BLaER1 (cell line): ENCODE results near the gene MET.

Experiments used
- H3K27ac ChIP-seq: shearing (Covaris generic); formaldehyde crosslinking; 2 replicates; pipeline ENCODE4 v1.8.1; 2022
- H3K27me3 ChIP-seq: shearing (Covaris generic); formaldehyde crosslinking; 2 replicates; pipeline ENCODE4 v1.8.1; 2022
- H3K36me3 ChIP-seq: shearing (Covaris generic); formaldehyde crosslinking; 2 replicates; pipeline ENCODE4 v1.8.1; 2022
- H3K4me1 ChIP-seq: shearing (Covaris generic); formaldehyde crosslinking; 2 replicates; pipeline ENCODE4 v1.8.1; 2022
- H3K4me2 ChIP-seq: shearing (Covaris generic); formaldehyde crosslinking; 2 replicates; pipeline ENCODE4 v1.8.1; 2022
- H3K4me3 ChIP-seq: shearing (Covaris generic); formaldehyde crosslinking; 2 replicates; pipeline ENCODE4 v1.8.1; 2022
- H3K9ac ChIP-seq: shearing (Covaris generic); formaldehyde crosslinking; 2 replicates; pipeline ENCODE4 v1.8.1; 2022
- H3K9me3 ChIP-seq: shearing (Covaris generic); formaldehyde crosslinking; 2 replicates; pipeline ENCODE4 v1.8.1; 2022
- H4K20me1 ChIP-seq: shearing (Covaris generic); formaldehyde crosslinking; 2 replicates; pipeline ENCODE4 v1.8.1; 2022
- Cebpa-rat ChIP-seq: shearing (Covaris generic); IDR thresholded peaks from 2 replicates; pipeline ENCODE4 v1.8.1; 2022

Gene MET

DNA sequence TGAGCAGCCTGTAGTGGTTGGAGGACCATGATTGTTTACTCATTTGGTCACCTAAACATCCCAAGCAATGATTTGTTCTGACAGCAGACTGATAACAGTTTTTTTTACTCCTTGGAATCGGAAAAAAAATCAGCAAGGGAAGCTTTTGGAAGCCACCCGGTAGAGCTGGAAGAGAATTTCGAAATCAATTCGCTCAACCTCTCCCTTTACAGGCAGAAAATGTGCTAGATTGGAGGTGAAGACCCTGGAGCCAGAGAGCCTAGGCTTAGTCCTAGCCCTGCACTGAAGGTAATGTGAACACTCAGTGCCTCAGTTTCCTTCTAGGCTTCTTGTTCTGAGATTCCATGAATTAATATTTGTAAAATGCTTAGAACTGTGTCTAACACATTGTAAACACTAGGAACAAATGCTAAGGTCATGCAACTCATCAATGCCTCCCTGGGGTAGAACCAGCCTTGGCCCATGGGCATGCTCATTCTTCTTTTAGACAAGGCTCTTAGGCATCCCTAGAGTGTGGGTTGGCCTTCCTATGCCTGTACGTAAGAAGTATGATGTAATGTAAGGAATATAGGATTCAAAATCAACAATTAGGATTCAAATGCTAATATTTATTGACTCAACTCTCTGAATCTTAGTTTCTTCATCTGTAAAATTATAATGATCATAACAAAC is 52.7 kb downstream of the MET start:
- 0 out of 2 replicates have a peak, but pooled peaks cover 4% of the 10 kb centered on the region for H3K4me1 ChIP-seq
- H3K9ac ChIP-seq = no peak overlapping the region
- H3K27me3 ChIP-seq = no peaks in the 10 kb centered on the region
- no peak overlapping the region for H3K27ac ChIP-seq
- no peaks in the 10 kb centered on the region for H3K36me3 ChIP-seq
- H3K4me3 ChIP-seq = no peak overlapping the region
- no peaks in the 10 kb centered on the region for H4K20me1 ChIP-seq
- no peak overlapping the region for H3K4me2 ChIP-seq
- no peak for TF ChIP-seq Cebpa-rat
- no peaks in the 10 kb centered on the region for H3K9me3 ChIP-seq

DNA sequence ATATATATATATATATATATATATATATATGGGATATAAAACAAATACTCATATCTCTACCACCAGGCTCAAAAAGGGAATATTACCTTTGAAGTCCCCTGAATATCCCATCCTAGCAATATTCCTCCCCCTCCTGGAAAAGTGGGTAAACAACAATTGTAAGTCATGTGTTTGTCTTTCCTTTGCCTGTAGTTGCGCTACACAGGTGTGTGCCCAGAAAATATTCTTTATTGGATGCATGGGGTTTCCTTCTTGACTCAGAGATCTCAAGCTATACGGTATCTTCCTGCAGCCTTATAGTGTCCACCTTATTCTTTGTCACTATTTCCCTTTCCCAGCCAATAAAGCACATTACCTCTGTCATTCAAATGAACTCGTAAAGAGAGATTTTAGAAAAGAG is 54.2 kb downstream of the MET start:
- Histone ChIP-seq H3K9ac (no peak overlapping the region), H3K9me3 (no peaks in the 10 kb centered on the region)
- TF ChIP-seq Cebpa-rat = no peak

DNA sequence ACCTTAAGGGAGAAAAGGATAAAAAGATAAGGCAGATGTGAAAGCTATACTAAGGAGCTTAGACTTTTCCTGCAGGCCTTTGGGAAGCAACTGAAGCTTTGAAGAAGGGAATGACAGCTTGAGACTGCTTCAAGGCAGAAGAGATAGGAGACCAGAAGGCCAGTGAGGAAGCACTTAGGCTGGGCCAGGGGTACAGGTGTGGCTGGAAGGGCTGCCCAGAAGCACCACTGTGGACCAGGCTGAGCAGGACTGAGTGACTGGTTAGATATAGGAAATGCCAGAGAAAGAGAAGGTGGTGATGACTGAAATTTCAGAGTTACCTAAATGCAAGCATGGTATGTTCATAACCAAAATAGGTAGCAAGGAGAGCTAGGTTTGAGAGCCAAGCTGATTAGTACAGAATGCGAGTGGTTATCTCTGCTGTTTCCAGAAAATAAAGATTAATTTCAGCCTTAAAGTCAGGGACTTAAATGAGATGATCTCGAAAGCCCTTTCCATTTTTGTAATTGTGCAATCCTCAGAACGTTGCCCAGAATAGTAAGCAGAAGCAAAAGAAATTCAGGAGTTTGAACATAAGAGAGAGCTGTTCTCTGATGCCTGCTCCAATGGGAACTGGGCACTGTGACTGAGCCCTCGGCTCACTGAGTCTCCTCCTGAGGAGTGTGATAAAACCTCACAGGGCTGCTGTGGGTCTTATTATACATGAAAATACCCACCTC is 54.9 kb downstream of the MET start:
- Histone ChIP-seq H4K20me1 (no peaks in the 10 kb centered on the region), H3K4me3 (no peak overlapping the region), H3K4me2 (peak overlapping the region; percentile 21; the same call in 1 of the 2 replicates)

More for the DNA sequence above, 54.2 kb downstream of the MET start:
- Histone ChIP-seq H3K27me3 (no peaks in the 10 kb centered on the region), H3K4me1 (0 out of 2 replicates have a peak, but pooled peaks cover 4% of the 10 kb centered on the region), H4K20me1 (no peaks in the 10 kb centered on the region), H3K4me3 (no peak overlapping the region), H3K36me3 (no peaks in the 10 kb centered on the region), H3K27ac (no peak overlapping the region), H3K4me2 (no peak overlapping the region)

DNA sequence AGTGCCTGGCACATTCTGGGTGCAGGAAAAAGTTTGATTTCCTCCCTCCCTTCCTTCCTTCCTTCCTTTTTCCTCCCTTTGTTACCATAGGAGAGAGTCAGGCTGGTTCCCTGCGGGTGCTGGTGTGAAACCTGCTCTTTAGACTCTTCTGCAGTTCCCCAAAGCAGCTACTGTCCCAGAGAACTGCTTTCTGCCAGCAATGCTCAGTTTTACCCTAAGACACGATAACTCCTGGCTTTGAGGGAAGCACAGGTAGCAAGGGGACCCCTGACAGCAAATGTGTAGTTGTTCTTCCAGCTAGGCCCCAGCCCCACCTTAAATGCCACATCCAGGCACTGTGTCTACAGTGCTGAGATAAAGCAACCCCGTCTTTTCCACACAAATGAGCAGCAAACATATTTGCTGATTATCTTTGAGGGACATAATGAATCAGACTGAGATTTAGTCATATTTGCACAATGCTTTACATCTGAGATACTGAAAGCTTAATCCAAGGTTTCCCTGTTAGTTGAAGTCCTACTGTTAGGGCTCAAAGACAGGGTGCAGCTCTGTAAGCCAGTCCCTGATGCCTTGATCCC is 55.5 kb downstream of the MET start:
- H3K9ac ChIP-seq = no peak overlapping the region; the same call in 1 of the 2 replicates
- H3K27me3 ChIP-seq = no peaks in the 10 kb centered on the region
- no peaks in the 10 kb centered on the region for H3K36me3 ChIP-seq
- peak overlapping the region; percentile 21; the same call in 1 of the 2 replicates for H3K4me2 ChIP-seq
- H3K4me3 ChIP-seq = no peak overlapping the region
- no peak for TF ChIP-seq Cebpa-rat
- no peaks in the 10 kb centered on the region for H4K20me1 ChIP-seq
- 0 out of 2 replicates have a peak, but pooled peaks cover 4% of the 10 kb centered on the region for H3K4me1 ChIP-seq
- H3K9me3 ChIP-seq = no peaks in the 10 kb centered on the region
- H3K27ac ChIP-seq = no peak overlapping the region

More for the DNA sequence above, 54.9 kb downstream of the MET start:
- no peak for TF ChIP-seq Cebpa-rat
- no peaks in the 10 kb centered on the region for H3K36me3 ChIP-seq
- no peak overlapping the region; the same call in 1 of the 2 replicates for H3K9ac ChIP-seq
- 0 out of 2 replicates have a peak, but pooled peaks cover 4% of the 10 kb centered on the region for H3K4me1 ChIP-seq
- H3K9me3 ChIP-seq = no peaks in the 10 kb centered on the region
- no peaks in the 10 kb centered on the region for H3K27me3 ChIP-seq
- H3K27ac ChIP-seq = no peak overlapping the region

DNA sequence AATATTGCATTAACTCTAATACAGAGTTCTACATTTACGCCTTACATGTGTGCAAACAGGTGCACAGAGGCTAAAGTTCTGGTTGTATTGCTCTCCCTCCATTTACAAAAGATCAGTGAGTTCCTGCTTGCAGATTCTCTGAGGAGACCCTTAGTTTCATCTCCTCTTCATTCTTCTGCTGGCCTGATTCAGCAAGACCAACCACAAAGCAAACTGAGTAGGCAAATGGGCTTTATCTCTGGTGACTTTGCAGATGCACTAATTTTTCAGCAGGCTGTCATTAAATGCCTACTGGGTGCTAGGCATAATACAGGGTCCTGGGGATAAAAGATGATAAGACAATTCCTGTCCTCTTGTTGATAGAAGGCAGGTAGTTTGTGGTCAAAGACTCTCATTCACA is 56.4 kb downstream of the MET start:
- Histone ChIP-seq H3K27me3 (no peaks in the 10 kb centered on the region), H3K4me1 (0 out of 2 replicates have a peak, but pooled peaks cover 4% of the 10 kb centered on the region), H3K4me2 (no peak overlapping the region), H3K9me3 (no peaks in the 10 kb centered on the region), H3K9ac (no peak overlapping the region), H3K4me3 (no peak overlapping the region), H3K36me3 (no peaks in the 10 kb centered on the region), H3K27ac (no peak overlapping the region), H4K20me1 (no peaks in the 10 kb centered on the region)
- no peak for TF ChIP-seq Cebpa-rat

DNA sequence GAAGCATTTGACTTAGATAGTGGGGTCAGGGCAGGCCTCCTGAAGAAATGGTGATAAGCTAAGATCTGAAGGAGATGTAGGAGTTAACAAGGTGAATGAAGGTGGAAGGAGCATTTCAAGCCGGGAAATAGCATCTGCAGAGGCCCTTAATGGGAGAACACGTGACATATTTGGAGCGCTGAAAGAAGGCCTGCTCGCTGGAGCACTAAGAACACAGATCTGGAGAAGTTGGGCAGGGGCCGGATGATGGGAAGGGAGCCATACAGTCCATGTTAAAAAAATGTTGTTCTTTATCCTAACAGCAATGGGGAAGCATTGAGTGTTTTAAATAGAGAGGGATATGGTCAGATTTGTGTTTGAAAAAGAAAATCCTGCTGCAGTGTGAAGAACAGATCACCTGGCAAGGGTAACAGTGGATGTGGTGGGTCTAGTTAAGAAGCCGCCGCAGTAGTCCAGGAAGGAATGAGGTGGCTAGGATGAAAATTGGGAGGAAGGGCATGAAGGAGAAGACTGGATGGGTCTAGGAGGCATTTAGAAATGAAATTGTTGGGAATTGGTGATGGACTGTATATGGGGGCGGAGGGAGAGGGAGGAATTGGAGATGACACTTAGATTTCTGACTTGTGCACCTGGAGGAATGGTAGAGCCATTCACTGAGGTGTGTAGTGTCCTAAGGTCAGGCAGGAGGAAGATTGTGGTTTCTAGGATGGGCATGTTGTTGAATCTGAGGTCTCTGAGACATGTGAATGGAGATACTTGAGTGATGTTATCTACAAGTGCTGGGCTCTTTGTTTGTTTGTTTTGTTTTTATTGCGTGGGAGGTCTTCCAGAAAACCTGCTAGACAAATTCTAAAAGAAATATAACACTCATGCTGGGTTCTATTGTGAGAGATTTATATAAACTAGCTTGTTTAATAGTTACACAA is 58.4 kb downstream of the MET start:
- Histone ChIP-seq H3K4me2 (no peak overlapping the region), H3K27me3 (no peaks in the 10 kb centered on the region), H3K36me3 (no peaks in the 10 kb centered on the region), H3K27ac (no peak overlapping the region), H3K4me1 (peaks cover 19% of the 10 kb centered on the region), H4K20me1 (no peaks in the 10 kb centered on the region), H3K9me3 (no peaks in the 10 kb centered on the region), H3K4me3 (no peak overlapping the region), H3K9ac (no peak overlapping the region)
- no peak for TF ChIP-seq Cebpa-rat

DNA sequence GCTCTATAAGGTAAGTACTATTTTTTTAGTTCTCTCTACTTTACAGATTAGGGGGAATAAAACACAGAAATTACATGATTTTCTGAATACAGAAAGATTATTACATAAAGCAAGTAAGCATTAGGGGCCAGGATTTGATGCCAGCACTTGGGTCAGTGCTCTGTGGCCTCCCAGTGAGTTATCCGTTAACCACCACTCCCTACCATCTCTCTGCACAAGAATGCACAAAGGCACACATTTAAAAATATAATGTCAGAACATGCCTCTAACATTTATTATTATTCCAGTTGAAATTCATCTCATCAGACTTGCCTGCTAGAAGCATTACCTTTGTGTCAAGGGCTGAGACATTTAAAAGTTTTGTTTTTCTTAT is 59.0 kb downstream of the MET start:
- Histone ChIP-seq H3K9ac (no peak overlapping the region), H3K27ac (no peak overlapping the region), H3K9me3 (no peaks in the 10 kb centered on the region), H3K27me3 (no peaks in the 10 kb centered on the region), H3K36me3 (no peaks in the 10 kb centered on the region), H4K20me1 (no peaks in the 10 kb centered on the region), H3K4me1 (peaks cover 19% of the 10 kb centered on the region), H3K4me3 (no peak overlapping the region), H3K4me2 (no peak overlapping the region)
- TF ChIP-seq Cebpa-rat = no peak

DNA sequence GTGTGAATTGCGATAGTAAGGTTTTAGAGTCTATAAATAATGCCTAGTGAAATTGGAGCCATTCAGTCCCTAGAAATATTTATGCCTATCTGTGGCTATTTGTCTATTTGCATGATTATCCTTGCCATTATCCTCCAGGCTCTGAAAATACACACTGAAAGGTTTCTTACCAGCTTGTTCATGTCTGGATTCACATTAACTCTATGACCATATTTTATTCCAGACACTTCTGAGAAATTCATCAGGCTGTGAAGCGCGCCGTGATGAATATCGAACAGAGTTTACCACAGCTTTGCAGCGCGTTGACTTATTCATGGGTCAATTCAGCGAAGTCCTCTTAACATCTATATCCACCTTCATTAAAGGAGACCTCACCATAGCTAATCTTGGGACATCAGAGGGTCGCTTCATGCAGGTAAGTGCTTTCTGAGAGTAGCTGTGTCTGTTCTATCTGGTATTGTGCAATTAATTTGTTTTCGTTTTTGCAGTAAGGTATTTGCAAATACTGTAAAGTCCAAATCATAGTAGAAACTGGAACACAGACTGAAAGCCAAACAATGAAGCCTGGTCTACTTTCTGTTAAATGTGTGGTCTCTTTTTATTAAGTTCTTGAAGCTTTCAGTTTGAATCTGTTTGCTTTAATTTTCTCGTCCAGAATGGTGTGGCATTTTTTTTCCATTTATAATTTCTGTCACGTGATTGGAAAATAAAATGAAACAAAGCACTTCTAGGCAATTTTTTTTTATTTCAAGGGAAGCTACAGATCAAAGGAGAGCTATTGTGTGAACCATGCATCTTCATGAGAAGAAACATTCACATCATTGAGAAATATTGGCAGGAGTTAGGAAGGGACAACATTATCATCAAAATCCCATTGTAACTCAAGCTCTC is 59.7 kb downstream of the MET start:
- H3K4me1 ChIP-seq = peaks cover 19% of the 10 kb centered on the region
- H3K36me3 ChIP-seq = no peaks in the 10 kb centered on the region
- H3K9ac ChIP-seq = no peak overlapping the region
- no peaks in the 10 kb centered on the region for H3K27me3 ChIP-seq
- TF ChIP-seq Cebpa-rat = no peak
- no peak overlapping the region for H3K27ac ChIP-seq
- no peak overlapping the region for H3K4me3 ChIP-seq
- H3K9me3 ChIP-seq = no peaks in the 10 kb centered on the region
- H3K4me2 ChIP-seq = no peak overlapping the region
- H4K20me1 ChIP-seq = no peaks in the 10 kb centered on the region
